ENCODE data around the gene FASTK.

Gene FASTK

DNA sequence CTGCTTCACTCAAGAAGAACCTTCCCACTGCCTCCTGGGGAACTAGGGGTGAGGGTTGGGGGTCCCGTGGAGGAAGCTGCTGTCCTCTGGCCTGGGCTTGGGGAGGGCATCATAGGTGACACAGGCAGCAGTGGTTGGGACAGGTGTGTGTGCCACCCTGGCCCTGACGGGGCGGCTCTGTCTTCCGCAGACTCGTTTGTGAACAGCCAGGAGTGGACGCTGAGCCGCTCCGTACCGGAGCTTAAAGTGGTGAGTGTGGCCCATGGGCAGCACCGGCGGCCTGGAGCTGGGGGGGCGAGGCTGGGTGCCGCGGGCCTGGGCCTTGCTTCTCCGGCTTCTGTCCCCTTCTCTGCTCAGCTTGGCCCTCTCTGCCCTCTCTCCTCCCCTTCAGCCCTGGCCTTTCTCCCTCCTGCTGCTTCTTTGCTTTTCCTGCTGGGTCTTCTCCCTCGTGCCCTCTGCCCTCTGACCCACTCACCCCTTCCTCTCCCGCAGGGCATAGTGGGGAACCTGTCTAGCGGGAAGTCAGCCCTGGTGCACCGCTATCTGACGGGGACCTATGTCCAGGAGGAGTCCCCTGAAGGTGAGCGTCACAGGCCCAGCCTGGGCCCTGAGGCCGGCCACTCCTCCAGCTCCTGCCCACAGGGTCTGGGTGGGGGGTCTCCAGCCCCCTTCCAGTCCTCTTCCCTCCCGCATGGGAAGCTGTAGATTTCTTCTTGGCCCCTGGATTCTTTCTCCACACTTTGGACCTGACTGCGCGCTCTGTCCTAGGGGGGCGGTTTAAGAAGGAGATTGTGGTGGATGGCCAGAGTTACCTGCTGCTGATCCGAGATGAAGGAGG is 36.2 kb upstream of the FASTK start:
- no peak for DNase-seq

DNA sequence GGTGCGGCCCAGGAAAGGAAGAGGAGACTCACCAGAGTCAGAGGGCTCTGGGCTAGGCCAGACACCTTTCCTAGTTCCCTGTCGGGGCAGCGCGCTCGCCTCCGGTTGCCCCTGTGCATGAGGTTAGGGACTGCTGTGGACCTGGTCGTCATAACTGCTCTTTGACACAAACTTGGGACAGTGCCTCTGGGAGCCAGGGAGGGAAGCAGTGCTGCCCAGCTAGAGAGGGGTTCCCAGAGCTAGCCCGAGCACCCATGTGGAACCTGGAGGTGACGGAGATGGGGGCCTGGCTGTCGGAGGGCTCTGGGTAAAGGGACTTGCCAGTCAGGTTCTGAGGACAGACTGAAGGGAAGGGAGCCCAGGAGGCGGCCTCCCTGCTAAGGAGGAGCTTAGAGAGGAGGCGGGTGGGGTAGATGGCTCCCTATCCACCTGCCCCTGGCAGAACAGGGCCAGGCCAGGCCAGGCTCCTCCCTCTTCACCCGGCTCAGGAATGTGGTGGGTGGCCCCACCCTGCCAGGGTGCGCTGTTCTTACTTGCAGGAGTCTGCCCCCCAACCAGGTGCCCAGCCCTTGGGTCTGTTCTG is 35.3 kb upstream of the FASTK start:
- DNase-seq, result no peak

DNA sequence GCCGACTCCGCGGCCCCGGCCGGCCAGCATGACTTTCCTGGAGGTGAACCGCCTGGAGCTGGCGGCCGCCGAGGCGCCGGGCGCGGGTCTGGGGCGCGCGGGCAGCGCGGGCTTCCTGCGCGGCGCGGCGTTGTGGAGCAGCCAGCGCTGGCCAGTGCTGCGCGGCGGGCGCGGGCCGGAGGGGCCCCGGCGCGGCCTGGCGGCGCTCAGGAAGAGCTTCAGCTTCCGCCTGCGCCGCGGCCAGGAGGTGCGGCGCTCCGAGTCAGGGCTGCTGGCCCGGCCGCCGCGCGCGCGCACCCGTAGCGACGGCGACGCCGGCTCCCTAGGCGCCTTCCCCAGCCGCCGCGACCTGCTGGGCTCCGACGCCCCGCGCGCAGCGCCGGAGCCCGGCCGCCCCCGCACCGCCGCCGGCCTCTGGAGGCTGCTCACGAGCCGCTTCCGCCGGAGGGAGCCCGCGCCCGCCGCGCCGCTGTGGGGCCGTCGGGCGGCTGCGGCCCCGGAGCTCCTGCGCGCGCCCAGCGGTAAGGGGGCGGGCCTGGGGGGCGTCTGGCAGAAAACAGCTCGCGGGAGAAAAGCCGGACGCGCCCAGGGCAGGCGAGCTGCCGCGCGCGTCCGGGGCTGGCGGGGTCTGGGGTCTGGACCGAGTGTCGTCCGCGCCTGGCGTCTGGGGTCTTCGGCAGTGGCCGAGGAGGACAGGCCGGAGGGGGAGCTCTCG is 34.7 kb upstream of the FASTK start:
- no peak for DNase-seq

DNA sequence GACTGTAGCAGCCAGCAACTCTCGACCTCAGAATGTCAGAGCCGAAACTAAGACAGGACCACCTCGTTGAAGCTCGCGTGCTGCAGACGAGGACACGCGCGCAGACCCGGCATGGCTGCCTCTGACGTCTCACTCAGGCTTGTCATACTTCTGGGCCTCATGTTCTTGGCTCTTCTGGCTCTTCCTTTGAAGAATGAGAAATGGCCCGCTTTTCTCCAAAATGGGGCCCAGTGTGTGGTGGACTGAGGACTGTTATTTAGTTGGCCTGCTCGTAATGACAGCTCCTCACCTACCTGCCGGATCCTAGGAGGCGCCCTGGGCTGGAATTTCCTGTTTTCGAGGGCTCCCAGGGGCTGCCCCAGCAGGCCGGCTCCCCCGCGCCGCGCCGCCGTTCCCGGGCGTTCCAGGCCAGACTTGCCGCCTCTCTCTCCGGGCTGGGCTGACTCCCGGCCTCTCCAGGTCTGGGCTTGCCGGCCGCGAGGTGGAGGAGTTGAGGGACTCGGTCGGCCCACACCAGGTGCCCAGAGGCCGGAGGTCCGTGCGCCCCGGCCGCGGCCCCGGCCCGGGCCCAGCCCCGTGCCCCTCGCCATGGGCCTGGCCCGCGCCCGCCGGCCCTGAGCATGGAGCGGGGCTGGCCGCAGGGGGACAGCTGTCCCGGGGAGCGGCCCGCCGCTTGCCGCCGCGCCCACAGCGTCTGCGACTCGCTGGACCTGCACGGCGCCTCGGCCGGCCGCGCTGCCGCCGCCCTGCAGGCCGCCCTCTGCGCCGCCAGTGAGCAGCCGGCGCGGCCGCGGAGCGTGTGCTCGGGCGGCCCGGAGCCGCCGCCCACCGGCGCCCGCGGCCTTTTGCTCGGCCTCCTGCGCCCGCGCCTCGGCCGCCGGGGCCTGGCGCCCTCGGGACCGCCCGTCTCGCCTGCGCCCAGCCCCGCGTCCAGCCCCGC is 33.8 kb upstream of the FASTK start:
- DNase-seq, result no peak

DNA sequence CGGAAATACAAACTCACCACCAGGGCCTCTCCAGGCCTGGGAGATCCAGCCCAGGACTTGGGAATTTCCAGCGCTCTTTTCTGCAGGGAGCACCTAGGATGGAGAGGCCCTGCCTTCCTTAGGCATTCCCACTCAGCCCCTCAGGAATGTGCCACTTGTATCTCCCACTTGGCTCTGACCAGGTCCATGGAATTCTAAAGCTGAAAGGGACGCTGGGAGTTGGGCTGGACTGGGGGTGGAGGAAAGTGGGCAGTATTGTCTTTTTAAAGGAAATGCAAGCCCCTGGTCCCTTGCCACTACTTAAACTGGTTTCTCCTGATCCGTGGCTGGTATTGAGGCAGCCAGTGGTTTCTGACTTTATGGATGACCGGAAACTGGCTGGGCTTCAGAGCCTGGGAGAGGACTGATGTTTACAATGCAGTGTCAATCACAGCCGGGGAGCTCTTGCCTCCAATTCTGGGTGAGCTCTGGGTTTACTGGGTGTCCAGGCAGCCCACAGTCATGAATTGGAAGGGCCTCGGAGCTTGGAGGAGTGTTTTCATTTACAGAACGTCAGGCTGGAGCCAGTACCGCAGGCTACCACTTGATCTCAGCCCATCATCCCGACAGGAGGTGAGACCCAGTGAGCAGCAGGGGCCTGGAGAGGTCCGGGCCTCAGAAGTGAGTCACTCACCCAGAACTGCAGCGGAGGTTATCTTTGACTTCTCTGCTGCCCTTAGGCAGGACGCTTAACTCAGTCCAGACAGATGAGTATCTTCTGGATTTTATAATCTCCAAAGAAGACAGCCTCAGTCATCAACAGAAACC is 32.9 kb upstream of the FASTK start:
- peak in 1 of 2 experiments; percentile 6 for DNase-seq

DNA sequence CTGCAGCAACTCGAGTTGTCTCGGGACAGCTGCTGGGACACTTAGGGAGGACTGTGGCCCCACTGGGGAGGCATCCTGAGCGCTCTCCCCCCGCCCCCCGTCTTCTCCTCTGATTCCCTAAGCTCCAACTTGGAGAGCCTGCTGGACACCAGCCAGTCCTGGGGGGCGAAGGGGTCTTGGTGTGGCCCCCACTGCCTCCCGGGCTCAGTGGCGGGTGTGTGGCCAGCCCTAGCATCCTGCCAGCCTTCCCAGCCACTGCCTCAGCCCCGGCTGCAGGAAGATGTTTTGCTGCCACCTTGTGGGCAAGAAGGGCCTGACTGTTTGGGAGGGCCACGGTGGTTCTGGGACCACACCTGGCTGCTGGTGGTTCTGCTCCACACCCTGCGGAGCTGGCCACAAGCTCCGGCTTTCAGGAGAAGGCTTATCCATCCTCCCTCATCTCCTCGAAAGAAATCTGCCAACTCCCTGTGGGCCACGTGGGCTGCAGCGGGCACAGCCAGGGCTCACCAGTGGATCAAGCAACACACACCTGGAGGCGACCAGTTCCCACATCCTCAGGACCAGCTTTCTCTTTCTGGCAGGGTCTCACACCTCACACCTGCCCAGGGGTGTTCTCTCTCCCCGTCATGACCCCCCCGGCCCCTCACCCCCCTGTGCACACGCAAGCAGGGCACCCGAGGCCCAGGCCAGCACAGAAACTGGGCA is 30.5 kb upstream of the FASTK start:
- DNase-seq, result peak; percentile 14 to 42

DNA sequence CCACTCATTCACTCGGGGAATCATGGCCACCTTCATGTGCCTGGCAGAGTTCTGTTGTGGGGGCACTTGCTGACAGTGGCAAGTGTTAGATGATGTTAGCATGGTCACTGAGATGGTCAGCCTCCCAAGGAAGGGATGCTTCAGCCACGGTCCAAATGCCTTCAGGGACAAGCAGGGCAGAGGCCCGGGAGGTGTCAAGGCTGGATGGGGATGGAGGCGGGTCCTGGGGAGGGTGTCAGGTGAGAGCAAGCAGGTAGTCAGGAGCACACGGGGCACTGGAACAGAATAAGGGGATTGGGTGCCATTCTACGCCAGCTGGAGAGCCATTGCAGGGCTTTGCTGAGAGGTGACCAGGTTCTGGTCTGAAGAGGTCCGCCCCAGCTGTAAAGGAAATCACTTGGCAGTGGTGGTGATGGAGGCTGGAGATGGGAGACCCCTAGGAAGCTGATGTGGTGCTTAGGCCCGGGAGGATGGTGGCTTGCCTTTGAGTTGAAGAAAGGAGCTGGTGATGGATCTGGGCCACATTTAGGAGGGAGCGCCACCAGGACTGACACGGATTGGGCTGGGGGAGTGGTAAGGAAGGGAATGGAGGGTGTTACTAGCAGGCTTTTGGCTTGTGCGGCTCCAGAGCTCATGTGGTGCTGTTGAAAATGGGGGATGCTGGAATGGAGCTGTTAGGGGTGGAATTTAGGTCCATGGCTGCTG is 29.8 kb upstream of the FASTK start:
- DNase-seq, result no peak

DNA sequence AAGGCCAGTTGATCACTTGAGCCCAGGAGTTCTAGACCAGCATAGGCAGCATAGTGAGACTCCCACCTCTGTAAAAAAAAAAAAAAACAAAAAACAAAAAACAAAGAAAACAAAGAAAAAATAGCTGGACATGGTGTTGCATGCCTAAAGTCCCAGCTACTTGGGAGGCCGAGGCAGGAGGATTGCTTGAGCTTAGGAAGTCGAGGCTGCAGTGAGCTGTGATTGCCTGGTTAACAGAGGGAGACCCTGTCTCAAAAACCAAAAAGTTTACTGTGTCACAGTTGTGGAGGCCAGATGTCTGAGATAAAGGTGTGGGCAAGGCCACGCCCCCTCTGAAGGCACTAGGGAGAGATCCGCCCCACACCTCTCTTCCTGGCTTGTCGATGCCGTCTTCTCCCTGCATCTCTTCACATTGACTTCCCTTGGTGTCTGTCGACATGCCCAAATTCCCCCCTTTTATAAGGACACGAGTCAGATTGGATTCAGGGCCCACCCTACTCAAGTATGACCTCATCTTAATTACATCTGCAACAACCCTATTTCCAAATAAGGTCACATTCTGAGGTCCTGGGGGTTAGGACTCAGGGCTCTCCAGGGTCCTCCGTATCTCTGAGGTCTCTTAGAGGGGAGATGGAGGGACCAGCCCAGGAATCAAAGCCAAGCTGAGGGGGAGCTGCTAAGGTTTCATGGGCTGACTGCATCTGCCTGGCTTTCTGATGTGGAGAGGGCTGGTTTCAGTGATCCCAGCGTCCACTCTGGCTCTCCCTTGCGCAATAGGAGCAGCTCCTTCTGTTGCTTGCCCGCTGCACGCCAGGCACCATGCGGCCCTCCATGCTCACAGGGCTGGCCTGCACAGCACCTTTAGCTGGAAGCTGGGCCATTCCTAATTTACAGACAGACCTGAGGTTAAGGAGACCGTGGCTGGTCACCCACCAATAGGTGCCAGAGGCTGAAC is 28.8 kb upstream of the FASTK start:
- no peak for DNase-seq

DNA sequence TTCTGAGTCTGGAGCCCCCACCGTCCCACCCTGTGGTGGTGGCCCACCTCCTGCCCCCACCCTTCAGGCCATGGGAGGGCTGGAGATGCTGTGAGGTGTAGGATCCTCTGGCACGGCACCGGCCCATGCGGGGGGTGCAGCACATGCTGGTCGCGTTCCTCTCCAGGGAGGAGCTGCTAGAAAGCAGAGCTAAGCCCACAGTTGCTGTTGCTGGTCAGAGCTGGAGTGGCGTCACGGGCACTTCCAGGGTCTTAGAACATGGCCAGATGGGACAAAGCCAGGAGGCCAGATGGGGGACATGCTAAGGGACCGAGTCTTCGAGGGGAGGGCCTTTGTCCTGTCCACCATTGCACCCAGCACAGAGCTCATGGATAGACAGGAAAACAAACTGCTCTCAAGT is 27.3 kb upstream of the FASTK start:
- no peak for DNase-seq

DNA sequence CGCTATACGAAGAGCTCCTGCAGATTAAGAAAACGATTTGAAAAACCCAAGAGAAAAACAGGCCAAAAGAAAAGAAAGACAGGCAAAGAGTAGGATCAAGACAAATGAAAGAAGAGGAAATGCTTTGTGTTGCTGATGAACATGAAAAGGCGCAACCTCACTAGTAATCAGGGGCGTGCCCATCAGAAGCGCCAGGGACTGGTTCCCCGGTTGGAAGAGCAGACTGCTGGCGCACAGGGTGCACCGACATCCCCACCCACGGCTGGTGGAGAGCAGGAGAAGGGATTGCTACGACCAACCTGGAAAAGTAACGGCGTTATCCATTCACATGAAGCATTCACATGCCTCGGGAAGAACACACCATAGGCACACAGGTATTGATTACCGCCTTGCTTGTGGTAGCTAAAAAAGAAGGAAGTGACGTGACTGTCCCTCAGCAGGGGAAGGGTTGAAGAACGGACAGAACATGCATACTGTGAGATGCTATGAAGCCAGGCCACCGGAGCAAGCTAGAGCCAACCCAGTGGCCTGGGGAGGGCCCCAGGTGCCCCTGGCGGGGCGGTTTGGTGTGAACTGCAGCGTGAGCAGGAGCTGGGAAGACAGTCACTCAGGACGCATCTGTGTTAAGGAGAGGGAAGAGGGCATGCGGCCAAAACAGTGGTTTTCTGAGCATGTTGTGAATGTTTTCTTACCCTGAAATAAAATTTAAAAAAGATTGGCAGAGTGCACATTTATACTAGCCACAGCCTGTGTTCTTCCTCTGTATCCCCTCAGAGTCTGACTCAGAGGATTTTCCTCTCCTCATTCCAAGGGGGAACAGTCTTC is 24.0 kb upstream of the FASTK start:
- DNase-seq, result no peak

DNA sequence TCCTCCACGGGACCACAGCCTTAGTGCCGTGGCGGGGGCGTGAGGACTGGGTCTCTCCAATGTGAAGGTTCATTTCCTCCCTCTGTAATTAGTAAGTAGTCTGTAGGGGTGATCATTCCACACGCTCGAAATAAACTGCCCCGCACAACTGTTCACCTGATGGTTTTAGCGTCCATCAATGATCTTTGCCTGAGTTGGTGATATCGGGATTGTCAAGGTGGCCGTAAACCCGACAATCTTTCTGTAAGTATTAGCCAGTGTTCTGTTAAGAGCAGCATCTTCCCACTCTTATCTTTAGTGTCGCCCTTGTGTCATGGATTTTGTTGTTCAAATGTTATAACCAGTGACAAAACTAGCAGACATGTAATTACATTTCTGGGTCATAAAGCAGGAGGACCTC is 23.4 kb upstream of the FASTK start:
- DNase-seq, result no peak

DNA sequence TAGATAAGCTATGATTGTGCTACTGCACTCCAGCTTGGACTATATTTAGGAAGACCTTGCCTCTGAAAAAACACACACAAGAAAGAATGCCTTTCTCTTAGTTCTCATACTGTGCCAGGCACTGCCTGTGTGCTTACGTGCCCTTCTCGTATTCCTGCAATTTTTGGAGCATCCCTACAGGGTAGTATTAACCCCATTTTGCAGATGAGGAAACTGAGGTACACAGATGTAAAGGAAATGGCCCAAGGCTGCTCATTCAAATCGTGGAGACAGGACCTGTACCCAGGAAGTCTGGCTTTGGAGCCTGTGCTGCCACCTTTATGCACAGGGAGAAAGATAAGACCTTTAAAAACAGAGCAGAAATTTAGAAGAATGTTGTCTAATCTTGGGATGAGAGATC is 22.4 kb upstream of the FASTK start:
- DNase-seq, result no peak

DNA sequence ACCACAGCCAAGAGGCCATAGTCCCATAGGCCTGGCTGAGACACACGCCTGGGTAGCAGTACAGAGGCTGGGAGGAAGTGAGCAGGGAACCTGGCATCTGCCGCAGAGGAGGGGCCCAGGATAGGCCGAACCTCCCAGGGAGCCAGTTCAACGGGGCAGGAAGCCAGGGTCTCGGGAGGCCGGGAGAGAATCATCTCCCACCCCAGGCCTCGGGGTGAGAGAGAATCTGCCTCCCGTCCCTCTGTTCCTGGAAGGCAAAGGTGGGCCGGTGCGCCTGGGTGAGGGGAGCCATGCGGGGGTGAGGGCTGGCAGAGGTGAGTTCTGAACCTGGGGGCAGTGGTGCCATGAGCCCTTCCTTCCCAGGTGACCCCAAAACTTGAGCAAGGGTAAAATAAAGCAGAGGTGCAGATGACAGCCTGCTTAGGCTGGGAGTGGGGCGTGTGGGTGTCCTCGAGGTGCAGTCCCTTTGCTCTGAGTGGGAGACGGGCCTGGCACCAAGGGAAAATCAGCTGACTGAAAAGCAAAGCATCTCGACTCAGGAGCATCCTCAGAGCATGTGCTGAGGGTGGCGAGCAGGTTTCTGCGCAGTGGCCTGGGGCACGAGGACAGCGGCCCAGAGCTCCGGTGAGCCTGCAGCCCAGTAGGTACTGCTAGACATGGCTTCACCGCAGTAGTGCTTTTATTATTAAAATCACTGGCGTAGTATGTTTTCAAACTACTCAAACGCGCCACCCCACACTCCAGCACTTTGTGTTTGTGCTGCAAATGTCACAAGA is 21.2 kb upstream of the FASTK start:
- DNase-seq, result no peak

DNA sequence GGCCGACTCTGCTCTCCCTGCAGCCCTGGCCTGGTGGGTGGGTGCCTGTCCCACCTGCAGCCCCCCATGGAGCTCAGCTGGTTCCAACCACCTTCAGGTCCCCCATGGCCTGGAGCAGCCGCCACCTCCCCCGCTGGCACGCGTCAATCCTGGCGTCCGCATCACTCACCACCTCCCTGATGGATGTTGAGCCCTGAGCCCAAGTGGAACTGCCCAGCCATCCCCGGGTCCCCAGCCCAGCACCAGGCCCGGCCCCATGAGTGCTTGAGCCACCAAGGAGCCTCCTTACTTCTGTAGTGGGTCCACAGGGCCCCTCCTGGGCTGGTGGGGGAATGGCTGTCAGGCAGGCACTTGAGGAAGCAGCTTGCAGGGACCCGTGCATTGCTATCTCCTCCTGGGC is 20.3 kb upstream of the FASTK start:
- no peak for DNase-seq

DNA sequence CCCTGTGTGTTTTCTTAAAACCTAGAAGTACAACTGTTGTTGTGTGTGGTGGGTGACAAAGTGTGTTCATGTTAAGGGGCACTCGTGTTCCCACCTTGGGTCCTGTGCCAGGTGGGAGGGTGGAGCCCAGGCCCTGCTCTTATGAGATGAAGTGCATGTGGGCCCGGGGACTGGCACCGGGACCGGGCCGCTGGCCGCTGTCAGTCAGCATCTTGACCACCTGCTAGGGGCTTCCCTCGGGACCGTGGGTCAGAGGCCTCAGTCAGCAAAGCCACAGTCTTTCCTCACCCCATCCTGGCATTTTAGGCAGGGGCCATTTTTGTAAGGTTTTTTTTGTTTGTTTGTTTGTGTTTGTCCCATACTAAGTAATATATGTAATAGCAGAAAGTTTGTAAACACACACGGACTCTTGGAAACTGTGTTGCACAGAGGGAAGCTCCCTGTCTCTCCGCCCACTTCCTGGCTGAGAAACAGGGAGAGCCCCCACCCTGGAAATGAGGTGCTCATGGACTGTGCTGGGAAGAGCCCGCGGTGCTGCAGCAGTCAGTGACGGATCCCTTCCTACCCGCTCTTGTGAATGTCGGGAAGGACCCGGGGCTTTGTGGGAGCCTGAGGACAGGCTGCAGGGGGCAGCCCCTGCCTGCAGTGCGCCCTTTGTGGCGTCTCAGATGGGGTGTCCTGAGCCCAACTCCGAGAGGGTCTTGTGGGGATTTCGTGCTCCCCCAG is 19.0 kb upstream of the FASTK start:
- no peak for DNase-seq

DNA sequence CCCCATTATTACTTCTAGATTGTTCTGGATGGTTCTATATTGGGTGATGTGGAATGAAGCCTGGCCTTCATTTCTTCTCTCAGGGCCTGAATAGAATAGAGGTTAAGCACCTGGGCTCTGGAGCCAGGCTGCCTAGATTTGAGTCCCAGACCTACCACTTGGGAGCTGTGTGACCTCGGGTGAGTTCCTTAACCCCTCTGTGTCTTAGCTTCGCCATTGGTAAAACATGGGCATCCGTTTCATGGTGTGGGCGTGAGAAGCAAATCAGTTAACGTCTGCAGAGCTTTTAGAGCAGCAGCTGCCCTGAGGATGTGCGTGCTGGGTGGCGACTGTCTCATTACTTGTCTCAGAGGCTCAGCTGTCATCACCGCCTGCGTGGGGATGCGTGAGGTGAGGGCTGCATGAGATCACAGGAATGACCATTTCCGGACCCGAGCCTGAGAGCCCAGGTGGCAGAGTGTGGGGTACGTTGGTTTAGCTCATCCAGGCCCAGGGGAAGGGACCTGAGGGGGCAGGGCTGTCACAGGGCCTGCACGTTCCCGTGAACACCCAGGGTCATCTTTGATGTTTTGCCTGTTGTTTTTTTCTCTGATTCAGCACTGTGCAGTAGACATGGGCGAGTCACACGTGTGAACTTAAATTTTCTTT is 15.3 kb upstream of the FASTK start:
- no peak for DNase-seq
